Transverse colon (tissue), 3 donors: ENCODE measurements around the gene PRTG.

Experiments
- CTCF ChIP-seq, 5 experiments: fragments of 200-600 bp in 3 of 5; fragments of 450-650 bp in 2 of 5; sonication (generic) in 3 of 5; IDR thresholded peaks; 1 replicate in 2 of 5; 2 replicates in 3 of 5; pipeline ENCODE4 v1.5.1; 2016 to 2017; ENCODE audit warnings: antibody characterized with exemption in 5 of 5, inconsistent platforms in 3 of 5, mild to moderate bottlenecking in 2 of 5, moderate library complexity in 1 of 5
- EP300 ChIP-seq: sonication (generic); formaldehyde crosslinking; IDR thresholded peaks from one replicate; pipeline ENCODE4 v1.6.1; 2017; ENCODE audit warnings: antibody characterized with exemption, low read depth
- POLR2A ChIP-seq: fragments of 450-650 bp; IDR thresholded peaks from one replicate; pipeline ENCODE4 v1.6.1; 2016; ENCODE audit warnings: antibody characterized with exemption, mild to moderate bottlenecking, moderate library complexity

- TF ChIP-seq CTCF (IDR thresholded peaks at IDR 0.05) (no peak), POLR2A (no peak), EP300 (no peak)
These were observed 105.9 kb downstream of the PRTG start for GRCh38 chr15:55637086-55637485.
